ENCODE data around the gene R3HDML.

DNA sequence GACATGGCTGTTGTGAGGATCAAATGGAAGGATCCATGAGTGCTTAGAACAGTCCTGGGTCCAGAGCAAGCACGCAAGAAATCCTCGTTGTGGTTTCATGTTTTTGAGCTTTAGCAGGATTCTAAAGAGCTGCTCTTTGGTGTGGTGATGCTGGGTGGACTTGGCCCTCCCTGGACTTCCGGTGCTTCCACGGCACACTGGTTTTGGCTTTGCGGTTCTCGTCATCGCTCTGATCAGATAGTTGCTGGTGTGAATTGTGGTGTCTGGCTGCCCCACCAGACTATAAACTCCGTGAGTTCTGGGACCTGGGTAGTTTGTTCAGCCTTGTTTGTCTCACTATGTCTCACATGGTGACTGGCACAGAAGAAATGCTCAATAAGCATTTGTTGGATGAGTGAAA, 21.9 kb downstream of the R3HDML start:
- TF ChIP-seq, protein P1, sequence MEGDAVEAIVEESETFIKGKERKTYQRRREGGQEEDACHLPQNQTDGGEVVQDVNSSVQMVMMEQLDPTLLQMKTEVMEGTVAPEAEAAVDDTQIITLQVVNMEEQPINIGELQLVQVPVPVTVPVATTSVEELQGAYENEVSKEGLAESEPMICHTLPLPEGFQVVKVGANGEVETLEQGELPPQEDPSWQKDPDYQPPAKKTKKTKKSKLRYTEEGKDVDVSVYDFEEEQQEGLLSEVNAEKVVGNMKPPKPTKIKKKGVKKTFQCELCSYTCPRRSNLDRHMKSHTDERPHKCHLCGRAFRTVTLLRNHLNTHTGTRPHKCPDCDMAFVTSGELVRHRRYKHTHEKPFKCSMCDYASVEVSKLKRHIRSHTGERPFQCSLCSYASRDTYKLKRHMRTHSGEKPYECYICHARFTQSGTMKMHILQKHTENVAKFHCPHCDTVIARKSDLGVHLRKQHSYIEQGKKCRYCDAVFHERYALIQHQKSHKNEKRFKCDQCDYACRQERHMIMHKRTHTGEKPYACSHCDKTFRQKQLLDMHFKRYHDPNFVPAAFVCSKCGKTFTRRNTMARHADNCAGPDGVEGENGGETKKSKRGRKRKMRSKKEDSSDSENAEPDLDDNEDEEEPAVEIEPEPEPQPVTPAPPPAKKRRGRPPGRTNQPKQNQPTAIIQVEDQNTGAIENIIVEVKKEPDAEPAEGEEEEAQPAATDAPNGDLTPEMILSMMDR (IDR thresholded peaks at IDR 0.05) = no peak
- TF ChIP-seq POLR2A (IDR thresholded peaks at IDR 0.05; ENCODE audit: low read depth) (no peak), EP300 (IDR thresholded peaks at IDR 0.05) (no peak), POLR2AphosphoS5 (IDR thresholded peaks at IDR 0.05) (no peak)
